GM18505 (cell line): ENCODE results near the gene UXS1.

ENCODE experiments used
- ATAC-seq: cut with Tn5 transposase; IDR thresholded peaks from one replicate; pipeline ENCODE4 v1.9.1; 2021; ENCODE audit not compliant: unreplicated experiment
- POLR2A ChIP-seq: IDR thresholded peaks from 4 replicates; pipeline ENCODE4 v1.6.1; 2011; ENCODE audit warnings: borderline replicate concordance; ENCODE audit not compliant: insufficient read depth, insufficient read length; ENCODE audit errors: extremely low read depth

UXS1 gene

DNA sequence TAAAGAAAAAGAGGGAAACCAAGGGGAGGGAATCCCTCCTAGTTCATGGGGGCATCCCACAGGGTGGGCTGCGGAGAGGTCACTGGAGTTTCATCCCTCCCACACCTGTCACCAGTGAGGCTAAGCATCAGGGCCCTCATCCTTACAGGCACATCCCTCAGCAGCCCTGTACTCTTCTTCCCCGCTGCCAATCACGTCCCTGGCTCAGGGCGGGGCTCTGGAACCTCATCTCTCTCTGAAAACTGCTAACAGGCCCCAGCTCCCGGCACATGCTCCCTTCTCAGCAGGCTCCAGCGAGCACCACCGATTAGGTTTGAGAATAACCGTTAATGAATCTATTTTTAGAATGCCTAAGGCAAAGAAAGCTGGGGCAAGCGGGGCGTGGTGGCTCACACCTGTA lies 13.0 kb downstream of the UXS1 start:
- no peak for TF ChIP-seq POLR2A
- no peak for ATAC-seq

DNA sequence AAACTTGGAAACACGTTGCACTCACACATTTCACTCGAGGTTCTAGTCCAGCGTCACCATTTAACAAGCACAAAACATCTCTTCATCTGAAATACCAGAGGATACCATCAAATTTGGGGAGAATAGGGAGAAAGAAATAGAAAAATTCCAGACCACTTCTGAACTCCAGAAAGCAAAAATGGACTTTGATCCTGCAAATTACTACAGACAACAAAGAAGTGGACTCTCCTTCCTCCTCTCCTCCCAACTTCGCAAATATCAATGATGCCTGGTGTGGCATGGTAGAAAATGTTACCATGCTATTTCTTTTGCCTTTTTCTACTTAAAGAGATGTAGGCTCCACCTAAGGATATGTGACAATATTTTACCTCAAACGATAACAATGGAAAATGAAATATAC lies 13.5 kb downstream of the UXS1 start:
- TF ChIP-seq POLR2A, result no peak
- ATAC-seq, result no peak

DNA sequence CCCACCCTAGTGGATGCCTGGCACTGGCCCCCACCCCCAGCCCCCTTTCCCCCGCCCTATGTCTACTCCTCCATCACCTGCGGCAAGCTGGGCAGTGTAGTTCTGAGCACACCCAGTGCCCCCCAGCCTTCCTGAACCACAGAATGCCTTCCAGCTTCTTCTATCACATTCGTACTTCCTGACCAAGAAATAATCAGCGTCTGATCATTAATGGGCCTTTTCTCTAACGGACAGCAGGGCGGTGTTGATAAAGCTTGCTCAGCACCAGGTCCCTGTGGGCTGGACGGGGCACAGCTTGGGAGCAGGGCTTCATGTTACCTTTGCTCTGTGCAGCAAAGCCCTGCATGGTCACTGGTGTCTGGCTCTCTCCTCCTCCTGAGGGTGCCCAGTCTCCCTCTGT lies 15.4 kb downstream of the UXS1 start:
- ATAC-seq, result no peak
- TF ChIP-seq POLR2A, result no peak

DNA sequence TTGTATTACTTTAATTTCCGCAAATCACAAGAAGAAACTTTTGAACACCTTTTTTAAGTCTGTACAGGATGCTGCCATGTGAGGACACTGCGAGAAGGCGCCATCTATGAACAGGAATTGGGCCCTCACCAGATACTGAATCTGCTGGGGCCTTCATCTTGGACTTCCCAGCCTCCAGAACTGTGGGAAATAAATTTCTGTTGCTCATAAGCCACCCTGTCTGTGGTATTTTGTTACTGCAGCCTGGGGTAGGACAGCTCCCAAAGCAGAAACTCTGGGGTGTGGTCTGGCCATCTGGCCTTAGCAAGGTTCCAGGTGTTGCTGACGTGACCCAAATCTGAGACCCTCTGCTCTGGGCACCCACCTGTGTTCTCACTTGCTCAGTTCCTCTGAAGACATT lies 16.5 kb downstream of the UXS1 start:
- TF ChIP-seq POLR2A, result no peak
- ATAC-seq, result no peak

DNA sequence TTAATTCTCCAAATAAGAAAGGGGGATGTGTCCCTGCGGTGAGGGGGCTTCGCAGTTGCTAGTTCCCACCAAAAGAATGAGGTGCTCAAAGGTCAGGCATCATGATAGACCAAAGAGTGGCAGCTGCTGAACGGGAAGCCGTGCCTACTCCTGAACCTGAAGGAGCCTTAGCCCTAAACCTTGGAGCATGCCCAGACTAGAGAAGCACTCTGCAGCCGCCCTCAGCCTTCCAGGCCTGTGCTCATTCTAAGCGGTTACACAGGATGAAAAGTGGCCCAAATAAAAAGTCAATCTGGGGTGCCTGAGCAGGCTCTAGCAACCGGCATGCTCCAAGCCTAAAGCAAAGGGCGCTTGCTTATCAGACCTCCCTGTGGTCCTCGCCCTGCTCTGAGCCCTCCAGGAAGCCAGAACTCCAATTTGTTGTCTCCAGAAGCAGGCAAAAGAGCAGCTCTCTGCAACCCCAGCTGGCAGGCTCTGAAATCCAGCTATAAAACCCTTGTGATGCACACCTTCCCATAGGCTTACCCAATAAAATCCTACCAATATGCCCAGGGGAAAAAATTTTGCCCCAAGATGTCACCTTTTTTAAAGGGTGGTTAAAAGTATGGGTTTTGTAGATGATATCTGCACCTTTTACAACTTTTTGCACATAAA lies 17.5 kb downstream of the UXS1 start:
- no peak for ATAC-seq
- TF ChIP-seq POLR2A, result no peak

DNA sequence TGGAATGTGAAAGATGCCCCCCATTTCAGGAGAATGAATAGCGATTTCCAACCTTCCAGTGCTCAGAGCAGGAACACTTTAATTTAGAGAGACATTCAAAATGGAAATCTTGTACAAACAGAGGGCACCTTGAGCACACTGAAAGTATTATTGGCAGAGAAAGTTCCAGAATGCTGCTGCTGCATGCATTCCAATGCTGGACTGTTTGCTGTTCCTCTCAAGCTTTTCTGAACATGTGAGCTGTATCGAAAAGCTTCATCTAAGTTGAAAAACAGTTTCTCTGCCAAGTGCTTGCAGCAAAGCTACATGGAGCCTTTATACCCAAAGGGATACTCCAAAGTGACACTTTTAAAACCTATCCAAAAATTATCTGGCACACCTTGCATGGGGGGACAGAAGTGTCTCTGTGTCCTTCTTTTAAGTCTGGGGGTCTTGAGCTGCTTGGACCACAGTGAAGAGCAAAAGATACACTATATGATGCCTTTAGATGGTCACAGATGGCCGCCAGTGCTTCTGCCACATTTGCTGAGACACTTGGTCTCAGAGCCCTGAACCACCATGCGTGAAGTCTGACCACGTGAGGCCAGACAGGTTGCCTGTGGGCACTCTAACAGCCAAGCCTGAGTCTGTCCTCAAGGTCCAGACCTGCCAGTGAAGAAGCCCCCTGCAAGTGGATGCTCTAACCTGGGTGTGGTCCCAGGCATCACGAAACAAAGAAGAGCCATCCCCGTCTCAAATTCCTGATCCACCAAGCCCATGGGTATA lies 18.8 kb downstream of the UXS1 start:
- ATAC-seq, result no peak
- TF ChIP-seq POLR2A, result no peak

DNA sequence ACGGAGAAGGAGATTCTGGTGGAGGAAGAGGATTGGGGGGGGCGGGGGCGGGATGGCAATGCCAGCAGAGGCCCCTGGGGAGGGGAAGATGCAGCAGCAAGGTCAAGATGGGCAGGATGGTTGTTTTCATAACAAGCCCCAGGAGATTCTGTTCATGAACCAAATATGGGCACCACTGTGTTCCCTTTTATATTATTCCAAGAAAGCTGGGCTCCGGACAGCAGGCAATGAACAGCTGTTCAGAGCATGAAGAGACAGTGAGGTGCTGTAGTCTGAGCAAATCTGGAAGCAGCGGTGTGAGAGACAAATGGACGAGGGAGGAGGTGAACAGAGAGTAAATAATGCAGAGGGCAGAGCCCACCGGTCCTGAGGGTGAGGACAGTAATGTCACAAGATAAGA lies 20.0 kb downstream of the UXS1 start:
- no peak for ATAC-seq
- TF ChIP-seq POLR2A, result no peak

DNA sequence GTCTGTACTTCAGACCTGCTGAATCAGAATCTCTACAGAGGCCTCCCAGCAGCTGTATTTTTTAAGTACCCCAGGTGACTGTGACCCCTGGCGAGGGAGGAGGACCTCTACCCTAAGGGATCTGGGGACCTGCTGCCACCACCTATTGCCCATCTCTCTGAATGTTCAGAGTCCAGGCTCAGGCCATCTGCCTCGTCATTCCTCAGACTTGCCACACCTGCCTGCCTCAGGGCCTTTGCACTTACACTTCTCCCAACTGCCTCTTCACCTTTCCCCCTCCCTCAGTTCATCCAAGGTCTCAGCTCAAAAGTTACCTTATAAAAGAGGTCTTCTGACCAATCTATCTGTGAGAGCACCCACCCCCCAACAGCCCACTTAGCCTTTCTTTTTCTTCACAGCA lies 21.5 kb downstream of the UXS1 start:
- no peak for ATAC-seq
- no peak for TF ChIP-seq POLR2A

DNA sequence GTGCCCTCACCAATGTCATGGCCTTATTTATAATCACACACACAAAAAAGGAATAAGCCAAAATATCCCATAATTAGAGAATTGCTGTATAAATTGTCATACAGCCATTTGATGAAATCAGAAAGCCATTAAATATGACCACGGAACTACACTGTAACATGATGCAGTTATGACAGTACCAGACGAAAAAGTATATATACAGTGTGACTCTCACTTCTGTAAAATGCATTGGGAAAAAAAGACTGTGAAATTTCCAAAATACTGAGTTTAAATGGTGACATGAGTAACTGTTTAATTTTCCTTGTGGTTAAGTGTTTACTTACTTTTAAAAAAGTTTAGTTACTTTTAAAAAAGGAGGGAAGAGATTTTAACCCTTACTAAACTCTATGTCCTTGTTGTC lies 25.4 kb downstream of the UXS1 start:
- no peak for TF ChIP-seq POLR2A
- no peak for ATAC-seq

DNA sequence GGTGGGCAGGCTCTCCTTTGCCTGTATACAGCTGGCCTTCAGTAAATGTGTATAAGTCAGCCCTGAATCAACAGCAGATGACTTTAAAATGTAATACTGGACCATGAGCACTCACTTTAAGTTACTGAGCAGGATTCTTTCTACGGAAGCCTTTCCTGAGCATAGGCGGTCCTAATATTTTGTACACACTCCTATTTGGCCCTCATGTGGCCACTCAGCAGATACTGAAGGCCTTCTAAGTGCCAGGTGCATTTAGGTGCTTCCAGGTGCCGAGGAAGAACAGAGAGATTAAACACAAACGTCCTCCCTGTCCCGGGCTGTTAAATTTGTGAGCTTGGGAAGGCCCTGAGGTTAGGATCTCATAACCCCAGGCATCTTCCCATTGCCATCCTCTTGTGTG lies 27.0 kb downstream of the UXS1 start:
- TF ChIP-seq POLR2A, result no peak
- no peak for ATAC-seq

DNA sequence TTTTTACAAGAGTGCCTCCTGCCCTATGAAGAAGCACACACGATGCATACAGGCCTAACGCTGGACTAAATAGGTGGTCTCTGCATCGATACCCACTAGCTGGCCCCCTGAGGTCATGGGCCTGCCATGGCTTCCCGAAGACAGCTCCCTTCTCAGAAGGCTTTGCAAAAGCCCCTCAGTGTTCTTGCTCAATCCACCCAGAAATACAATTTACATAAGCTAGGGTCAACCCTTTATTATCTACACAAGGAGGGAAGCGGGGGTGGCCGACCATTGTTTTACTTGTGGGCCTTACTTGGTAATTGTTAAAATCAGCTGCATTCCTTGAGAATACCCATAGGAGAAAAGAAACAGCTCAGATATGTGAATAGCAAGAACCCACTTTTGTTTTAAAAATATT lies 28.5 kb downstream of the UXS1 start:
- no peak for ATAC-seq
- TF ChIP-seq POLR2A, result no peak

DNA sequence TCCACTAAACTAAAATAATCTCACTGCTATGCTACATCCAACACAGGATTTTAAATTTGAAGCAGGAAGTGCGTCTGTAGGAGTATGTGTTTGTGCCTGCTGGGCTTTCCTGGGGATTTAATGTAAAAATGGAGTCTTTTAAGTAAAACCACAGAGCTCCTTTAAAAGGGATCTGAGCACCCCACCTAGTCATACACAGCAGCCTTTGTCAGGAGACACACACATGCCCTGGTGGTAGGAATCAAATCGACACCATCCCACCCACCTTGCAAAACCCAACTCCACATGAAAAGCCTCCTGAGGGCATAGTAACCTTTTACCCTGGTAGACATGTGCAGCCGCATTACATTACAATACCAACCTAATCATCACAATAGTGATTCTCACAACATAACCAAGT lies 29.1 kb downstream of the UXS1 start:
- ATAC-seq, result no peak
- no peak for TF ChIP-seq POLR2A

DNA sequence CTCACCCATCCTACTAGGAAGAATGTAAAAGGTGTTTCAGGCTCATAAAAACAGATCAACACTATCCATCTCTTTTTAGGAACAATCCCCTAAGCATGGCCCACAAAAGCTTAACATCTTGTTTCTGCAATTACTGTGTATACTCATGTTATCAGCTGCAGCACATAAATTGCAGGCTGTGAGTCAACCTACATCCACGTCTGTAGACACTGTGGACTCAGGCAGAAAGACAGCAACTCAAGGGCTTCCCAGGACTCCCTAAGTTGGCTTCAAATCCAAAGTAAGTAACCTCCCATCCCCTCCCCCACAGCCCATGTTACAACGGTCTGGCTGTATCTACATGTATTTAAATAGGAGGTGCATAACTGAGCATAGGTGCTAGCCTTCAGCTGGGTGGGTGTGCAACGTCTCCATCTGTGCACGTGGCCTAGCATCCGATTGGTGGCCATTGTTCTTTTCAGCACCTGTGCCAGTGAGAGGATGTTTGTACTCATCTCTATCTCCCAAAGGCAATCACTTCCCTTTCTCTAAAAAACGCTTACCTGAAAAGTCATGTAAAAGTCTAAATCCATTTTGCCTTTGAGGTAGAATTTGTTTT lies 30.1 kb downstream of the UXS1 start:
- ATAC-seq, result no peak
- TF ChIP-seq POLR2A, result no peak
